SIG-M5 (cell line): ENCODE measurements around the gene DPRX.

Experiments used
- DNase-seq: peaks from one replicate; lab custom pipeline; 2025; lab: John Stamatoyannopoulos, UW

The DPRX gene, protein sequence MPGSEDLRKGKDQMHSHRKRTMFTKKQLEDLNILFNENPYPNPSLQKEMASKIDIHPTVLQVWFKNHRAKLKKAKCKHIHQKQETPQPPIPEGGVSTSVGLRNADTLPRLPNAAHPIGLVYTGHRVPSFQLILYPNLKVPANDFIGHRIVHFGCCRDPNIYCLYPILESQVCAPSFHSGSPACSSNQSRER

DNA sequence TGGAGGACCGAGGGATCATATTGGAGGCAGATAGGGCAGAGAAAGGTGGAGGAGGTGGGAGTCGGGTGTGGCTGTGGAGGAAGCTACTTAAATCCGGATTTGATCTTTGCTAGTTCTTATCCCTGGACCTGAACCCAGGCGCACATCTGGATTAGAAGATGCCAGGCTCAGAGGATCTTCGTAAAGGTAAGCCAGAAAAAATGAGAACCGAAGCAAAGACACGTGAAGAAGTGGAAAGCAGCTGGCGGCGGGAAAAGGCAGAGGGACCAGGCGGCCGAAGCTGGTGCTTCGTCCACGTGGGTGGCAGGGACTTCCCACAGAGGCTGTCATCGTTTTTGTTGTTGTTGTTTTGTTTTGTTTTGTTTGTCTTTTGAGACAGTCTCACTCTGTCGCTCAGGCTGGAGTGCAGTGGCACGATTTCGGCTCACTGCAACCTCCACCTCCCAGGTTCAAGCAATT lies at the start of gene DPRX:
DPRX (plus strand) TSS at position 51 of the 459 bp plus-strand sequence; CDS start at position 159, 108 bp downstream.
- DNase-seq = no peak

DNA sequence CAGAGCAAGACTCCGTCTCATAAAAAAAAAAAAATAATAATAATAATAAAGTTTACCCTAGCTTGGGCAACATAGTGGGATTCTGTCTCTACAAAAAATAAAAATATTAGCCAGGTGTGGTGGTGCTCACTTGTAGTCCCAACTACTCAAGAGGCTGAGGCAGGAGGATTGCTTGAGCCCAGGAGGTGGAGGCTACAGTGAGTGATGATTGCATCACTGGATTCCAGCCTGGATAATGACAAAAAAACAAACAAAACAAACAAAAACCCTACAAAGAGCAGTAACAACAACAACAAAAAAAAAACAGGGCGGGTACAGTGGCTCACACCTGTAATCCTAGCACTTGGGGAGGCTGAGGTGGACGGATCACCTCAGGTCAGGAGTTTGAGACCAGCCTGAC lies 48.6 kb upstream of the DPRX start:
- DNase-seq = no peak

DNA sequence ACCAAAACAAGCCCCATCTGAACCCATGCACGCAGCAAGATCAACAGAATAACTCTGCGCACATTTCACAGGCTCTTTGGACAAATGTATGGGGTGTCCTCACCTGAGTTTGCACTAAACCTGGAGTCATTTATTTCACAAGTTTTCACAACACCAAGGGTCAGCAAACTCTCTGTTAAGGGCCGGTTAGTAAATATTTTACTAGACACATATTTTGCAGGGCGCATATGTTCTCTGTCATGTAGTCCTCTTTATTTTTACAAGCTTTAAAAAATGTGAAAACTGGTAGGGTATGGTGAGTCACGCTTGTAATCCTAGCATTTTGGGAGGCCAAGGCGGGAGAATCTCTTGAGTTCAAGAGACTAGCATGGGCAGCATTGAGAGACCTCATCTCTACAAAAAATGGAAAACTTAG lies 45.5 kb upstream of the DPRX start:
- DNase-seq = no peak

DNA sequence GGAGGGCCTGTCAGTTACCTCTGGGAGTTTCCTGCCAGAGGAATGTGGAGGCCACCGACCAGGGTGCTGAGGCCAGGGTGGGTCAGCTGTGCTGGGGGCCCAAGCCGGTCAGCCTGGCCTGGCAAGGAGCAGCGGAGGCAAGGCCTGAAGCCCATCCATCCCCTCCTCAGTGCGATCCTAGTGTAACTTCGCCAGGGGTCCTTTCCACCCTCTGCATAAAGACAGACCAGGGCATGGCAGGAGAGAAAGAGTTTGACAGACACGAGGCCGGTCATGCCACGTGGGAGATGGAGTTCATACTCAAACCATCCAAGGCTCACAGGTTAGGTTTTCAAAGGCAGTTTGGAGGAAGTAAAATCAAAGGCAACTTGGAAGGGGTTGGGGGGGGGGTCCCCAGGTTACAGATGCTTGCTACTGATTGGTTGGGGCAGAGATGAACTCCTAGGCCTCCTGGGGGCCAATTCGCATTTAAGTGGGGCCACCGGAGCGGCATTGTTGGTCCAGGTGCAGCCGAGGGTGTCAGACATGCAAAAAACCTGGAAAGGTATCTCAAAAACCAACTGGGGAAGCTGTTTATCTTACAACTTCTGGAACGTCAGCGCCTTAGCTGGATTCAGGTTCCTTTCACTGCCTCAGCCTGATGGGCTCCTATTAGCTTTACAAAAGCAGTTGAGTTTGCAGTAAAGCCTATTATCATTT lies 36.8 kb upstream of the DPRX start:
- no peak for DNase-seq

DNA sequence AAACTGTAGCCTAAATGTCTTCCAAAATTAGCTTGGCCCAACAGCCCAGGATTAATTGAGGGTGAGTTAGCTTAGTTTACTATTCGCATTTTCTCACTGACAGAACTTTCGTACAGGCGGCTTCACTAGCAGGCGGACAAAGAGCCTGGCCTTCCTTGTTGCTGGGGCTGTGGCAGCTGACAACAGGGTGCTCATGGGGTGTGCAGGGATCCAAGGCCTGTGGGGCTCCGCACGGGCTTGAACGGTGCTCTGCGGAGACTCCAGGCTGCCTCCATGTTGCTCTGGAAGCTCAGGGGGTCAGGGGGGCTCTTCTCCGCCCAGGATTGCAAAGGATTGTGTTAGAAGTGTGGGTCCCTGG lies 36.3 kb upstream of the DPRX start:
- no peak for DNase-seq

DNA sequence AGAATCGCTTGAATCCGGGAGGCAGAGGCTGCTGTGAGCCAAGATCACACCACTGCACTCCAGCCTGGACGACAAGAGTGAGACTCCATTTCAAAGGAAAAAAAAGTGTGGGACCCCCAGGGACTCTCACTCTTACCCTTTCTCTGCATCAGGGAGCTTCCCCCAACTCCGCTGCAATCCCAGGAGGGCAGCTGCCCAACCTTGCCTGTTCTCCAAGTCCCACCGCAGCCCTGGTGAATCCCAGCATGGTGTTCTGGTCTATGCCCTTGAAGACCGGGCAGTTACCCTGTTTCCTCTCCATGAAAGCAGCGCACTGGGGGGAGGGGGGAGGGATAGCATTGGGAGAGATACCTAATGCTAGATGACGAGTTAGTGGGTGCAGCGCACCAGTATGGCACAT lies 35.7 kb upstream of the DPRX start:
- no peak for DNase-seq

DNA sequence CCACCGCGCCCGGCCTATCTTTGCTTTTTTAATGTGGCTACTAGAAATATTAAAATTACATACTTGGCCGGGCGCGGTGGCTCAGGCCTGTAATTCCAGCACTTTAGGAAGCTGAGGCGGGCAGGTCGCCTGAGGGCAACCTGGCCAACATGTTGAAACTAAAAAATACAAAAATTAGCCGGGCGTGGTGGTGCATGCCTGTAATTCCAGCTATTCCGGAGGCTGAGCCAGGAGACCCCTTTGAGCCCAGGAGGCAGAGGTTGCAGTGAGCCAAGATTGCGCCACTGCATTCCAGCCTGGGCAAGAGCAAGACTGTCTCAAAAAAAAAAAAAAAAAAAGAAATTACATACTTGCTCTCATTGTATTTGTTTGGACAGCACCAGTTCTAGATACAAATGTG lies 34.8 kb upstream of the DPRX start:
- no peak for DNase-seq

DNA sequence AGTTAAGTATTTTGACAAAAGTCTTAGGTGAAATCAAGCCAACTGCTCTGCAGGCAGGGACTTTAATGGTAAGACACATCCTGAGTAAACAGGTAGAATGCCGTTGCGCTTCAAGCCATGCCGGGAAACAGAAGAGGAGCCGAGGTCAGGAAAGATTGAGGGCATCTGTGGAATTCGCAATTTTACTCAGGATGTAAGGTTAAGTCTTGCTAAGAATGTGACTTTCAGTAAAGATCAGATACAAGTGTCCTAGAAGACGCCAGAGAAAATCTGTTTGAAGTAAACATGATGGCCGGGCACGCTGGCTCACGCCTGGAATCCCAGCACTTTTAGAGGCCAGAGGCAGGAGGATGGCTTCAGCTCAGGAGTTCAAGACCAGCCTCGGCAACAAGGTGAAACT lies 33.4 kb upstream of the DPRX start:
- no peak for DNase-seq

DNA sequence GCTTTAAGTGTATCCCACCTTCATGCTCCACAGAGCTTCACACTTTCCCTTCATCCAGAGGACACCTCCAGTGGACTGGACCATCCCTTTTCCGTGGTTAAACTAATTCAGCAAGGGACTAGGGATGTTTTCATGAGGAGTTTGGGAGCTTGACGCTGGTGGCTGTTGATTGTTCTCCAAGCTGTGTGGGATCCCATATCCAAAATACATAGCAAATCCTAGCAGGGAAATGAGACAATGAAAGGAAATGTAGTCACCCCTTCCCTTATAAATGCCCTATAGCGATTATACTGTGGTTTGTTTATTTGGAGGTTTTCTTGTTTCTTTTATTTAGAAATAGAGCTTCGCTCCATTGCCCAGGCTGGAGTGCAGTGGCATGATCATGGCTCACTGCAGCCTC lies 31.6 kb upstream of the DPRX start:
- DNase-seq = no peak

DNA sequence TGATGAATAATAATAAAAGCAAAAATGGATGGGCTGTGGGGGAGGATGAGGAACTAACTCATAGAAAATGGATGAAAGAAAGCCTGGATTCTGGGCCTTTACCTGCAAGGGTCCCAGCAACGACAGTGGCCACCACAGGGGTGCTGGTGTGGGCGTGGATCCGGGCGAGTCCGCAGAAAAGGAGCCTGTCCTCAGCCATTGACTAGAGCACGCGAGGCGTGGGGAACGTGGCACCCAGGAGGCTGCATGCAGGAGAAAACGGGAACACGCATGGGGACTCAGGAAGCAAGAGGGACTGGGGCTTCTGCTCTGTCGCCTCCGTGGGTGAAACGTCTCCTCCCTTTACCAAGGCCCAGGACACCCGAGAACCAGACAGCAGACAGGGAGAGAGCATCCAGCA lies 25.8 kb upstream of the DPRX start:
- no peak for DNase-seq

DNA sequence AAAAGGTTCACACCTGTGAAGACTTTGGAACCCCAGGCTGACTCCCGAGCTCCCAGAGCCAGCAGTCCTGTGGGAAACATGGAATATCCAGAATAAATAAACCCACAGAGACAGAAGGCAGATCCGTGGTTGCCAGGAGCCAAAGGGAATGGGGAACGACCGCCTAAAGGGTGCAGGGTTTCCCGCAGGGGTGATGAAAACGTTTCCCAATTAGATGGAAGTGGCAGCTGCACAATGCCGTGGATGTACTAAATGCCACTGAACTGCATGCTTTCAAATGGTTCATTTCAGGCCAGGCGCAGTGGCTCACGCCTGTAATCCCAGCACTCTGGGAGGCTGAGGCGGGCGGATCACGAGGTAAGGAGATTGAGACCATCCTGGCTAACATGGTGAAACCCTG lies 23.4 kb upstream of the DPRX start:
- DNase-seq = no peak

DNA sequence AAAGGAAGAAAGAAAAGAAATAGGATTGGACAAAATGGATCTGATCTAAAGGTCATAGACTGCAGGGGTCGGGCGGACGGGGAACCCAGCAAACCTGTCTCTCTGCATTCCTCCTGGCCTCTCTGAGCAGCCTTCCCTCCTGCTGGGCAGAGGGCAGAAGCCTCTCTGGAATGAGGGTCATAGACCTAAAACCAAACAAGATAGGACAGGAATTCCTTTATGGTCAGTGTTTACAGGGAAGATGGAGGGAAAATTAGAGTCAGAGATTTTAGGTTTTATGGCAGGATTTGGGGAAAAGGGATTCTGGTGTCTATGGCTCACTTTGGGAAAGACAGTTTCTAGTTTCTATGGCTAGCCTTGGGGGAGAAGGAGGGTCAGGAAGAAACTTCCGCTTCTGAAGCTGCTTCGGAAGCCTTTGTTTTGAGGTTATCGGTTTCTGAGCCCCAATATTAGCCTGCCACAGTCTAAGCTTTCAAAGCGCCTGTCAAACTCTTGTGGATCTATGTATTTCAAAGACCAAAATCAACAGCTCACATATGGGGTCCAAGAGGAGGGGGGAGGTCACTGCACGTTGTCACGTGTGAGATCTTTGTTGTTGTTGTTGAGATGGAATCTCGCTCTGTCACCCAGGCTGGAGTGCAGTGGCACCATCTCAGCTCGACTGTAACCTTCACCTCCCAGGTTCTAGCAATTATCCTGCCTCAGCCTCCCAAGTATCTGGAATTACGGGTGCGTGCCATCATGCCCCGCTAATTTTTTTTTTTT lies 18.9 kb upstream of the DPRX start:
- DNase-seq = no peak

DNA sequence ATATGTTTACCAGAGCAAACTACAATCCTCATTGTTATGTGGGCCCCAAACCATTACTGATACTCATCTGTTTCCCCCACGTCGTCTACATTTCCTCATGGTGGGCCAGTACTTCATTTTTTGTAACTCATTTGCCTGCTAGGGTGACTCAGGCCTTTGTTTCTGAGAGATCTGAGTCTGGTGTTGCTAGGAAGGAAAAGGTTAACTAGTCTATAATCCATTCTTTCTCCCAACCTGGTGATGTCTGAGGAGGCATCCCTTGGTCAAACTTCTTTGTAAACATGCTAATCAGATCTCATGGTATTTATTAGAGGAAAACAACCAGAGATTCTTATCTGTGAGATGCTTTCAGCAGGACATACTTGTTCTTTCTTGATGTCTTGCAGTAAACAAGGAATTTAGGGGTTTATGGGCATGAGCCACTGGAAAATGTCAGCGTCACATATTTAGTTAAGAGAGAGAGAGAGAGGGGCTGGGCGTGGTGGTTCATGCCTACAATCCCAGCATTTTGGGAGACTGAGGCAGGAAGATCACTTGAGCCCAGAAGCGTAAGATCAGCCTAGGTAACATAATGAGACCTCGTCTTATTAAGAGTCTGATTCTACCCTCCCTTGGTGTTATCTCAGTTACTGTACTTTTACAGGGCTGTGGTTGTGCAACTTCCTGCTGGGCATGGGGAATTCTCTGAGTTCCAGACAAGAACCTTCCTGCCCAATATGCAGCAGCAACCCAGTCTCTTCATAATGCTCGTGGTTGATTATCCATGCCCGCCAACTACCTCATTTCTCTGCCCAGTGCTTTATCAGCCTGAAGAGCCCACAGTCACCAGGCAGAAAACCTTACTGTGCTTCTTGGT lies 9.7 kb upstream of the DPRX start:
- no peak for DNase-seq

DNA sequence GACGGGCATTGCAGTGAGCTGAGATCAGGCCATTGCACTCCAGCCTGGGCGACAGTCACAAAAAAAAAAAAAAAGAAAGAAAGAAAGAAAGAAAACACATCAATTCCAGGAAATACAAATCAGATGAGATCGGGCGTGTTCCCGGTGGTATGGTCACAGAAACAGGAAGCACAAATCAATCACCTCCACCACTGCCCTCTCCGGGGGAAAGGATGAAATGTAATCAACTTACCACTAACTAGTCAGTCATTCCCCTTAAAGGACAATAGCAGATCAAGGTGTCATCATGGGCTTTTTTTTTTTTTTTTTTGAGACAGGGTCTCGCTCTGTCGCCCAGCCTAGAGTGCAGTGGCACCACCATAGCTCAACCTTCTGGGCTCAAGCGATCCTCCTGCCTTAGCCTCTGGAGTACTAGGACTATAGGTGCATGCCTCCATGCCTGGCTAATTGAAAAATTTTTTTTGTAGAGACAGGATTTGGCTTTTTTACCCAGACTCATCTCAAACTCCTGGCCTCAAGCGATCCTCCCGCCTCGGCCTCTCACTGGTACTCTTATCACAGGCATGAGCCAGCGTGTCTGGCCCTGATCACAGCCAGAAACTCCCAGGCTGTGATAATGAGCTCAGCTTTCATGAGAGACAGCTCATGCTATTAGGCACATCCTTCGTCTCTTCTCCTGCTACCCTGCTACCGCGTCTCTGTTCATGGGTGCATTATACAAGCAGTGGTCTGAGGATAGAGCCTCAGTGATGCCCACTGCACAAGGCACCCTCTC lies 6.8 kb upstream of the DPRX start:
- no peak for DNase-seq

DNA sequence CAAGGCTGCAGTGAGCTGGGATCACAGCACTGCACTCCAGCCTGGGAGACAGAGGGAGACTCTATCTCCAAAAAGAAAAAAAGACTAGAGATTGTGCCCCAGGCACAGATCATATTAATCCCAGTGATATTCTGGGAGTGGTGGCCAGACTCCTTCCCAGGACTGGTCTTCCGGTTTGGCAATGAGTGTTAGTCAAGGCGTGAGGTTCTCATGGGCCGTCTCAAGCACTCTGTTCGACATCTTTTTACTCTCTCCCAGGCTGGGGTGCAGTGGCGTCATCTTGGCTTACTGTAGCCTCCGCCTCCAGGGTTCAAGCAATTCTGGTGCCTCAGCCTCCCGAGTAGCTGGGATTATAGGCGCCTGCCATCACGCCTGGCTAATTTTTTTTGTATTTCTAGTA lies 5.3 kb upstream of the DPRX start:
- no peak for DNase-seq

DNA sequence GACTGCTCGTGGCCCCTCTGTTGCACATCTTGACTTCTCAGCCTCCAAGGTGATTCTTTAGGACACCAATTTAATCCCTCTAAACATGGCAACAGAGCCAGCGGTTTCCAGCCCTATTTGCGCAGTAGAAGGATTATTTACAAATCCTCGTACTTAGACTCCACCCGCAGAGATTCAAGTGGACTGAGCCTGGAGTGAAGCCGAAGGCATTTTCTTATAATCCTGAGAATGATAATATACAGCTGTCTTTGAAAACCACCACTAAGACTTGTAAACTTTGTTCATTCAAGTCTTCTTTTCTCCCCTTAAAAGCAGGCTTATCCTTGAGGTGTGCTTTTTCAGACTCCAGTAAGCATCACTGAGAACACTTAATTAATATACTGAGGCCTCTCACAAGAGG lies 4.8 kb upstream of the DPRX start:
- no peak for DNase-seq

DNA sequence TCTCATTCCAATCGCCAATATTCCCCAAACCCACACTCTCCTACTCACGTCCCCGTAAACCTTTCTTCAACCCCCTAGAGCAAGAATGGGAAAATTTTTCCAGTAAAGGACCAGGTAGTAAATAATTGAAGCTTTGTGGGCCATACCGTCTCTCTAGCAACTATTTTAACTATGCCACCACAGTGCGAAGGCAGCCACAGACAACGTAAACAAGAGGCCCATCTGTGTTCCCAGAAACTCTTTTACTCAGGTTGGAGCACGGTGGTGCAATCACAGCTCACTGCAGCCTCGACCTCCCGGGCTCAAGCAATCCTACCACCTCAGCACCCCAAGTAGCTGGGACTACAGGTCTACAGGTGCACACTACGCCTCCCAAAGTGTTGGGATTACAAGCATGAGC lies 3.0 kb downstream of the DPRX start:
- DNase-seq = no peak

DNA sequence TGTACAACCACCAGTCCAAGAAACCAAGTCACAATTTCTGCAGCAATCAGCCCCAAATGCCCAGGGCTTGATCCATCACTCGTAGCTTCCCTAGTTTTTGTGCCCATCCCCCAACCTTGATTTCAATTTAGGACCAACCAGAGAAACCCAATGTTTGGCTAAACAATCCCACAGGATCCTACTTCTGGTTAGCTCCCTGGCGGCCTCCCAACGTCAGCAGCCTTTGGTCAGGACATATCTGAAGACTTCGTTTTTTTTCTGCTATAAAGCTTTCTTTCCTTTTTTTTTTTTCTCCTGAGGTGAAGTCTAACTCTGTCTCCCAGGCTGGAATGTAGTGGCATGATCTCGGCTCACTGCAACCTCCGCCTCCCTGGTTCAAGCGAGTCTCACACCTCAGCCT lies 7.7 kb downstream of the DPRX start:
- DNase-seq = no peak

DNA sequence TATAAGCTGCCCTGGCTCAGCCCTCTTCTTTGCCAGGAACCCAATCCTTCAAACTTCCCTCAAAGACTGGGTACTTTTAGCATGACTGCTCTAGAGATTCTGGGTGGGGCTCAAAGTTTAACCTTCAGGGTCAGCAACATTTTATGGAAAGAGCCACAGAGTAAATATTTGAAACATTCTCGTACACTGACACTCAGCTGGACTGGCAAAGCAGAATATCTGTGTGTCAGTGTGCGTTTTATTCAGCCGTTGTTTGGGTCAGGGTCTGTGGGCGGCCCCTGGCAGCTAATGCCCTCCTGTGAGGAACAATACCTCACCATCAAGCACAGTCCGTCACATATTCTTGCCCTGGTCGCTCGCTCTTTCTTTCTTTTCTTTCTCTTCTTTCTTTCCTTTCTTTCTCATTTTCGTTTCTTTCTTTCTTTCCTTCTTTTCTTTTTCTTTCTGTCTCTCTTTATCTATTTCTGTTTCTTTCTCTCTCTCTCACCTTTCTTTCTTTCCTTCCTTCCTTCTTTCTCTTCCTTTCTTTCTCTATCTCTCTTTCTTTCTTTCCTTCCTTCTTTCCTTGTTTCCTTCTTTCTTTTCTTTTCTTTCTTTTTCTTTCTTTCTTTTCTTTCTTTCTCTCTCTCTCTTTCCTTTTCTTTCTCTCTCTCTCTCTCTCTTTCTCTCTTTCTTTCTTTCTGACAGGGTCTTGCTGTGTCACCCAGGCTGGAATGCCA lies 10.7 kb downstream of the DPRX start:
- no peak for DNase-seq

DNA sequence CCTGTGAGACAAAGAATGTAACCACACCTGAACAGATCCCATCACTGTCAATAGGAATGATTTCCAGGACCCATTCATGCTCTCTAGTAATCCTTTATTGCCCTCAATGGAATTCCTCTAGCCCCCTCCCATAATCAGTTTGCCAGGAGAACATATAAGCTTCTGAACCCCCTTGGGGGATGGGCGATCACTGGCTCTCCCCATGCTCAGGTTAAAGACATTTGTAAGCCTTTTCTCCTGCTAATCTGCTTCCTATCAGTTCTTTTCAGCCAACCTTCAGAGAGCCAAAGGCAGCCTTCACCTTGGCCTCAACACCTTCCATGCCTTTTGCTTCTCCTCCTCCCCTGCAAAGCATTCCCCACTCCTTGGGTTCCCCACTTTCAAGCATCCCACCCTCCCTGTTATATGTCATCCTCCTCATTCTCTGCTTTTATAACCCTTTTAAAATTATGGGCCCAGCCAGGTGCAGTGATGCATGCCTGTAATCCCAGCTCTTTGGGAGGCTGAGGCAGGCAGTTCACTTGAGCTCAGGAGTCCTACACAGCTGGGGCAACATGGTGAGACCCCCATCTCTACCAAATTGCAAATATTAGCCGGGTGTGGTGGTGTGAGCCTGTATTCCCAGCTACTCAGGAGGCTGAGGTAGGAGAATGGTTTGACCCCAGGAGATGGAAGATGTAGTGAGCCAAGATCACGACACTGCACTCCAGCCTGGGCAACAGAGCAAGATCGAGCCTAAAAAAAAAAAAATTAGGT lies 12.4 kb downstream of the DPRX start:
- DNase-seq = no peak
